ENCODE results near the gene ZNF175. TPM values are rescaled to one million over a fixed set of nuclear protein-coding genes. Genes with fewer than 3 reads are reported as not detected.

Gene ZNF175
- total RNA-seq, 2 donors from 2014 or later: 3.0 to 4.6 TPM

DNA sequence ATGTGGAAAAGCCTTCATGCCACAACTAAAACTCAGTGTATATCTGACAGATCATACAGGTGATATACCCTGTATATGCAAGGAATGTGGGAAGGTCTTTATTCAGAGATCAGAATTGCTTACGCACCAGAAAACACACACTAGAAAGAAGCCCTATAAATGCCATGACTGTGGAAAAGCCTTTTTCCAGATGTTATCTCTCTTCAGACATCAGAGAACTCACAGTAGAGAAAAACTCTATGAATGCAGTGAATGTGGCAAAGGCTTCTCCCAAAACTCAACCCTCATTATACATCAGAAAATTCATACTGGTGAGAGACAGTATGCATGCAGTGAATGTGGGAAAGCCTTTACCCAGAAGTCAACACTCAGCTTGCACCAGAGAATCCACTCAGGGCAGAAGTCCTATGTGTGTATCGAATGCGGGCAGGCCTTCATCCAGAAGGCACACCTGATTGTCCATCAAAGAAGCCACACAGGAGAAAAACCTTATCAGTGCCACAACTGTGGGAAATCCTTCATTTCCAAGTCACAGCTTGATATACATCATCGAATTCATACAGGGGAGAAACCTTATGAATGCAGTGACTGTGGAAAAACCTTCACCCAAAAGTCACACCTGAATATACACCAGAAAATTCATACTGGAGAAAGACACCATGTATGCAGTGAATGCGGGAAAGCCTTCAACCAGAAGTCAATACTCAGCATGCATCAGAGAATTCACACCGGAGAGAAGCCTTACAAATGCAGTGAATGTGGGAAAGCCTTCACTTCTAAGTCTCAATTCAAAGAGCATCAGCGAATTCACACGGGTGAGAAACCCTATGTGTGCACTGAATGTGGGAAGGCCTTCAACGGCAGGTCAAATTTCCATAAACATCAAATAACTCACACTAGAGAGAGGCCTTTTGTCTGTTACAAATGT lies 16.4 kb downstream of the ZNF175 start:
- H3K27ac ChIP-seq: no peak overlapping the region
- H3K36me3 ChIP-seq: peaks cover 40% of the 10 kb centered on the region

DNA sequence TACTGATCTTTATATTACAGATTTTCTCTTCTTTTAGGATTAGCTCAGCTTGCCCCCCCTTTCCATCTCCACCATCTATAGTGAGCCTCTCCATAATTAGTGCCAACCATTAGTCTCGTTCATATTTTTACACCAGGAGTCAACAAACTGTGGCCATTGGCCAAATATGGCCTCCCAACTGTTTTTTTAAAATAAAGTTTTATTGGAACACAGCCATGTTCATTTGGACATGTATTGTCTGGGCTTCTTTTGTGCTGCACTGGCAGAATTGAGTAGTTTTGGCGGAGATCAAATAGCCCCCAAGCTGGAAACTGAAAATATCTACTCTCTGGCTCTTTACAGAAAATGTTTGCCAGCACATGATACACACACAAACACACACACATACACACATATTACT lies 18.4 kb downstream of the ZNF175 start:
- H3K4me1 ChIP-seq: peaks cover 0 to 9% of the 10 kb centered on the region in 2 donors
- no peak overlapping the region for H3K4me3 ChIP-seq
- TF ChIP-seq, protein P1, sequence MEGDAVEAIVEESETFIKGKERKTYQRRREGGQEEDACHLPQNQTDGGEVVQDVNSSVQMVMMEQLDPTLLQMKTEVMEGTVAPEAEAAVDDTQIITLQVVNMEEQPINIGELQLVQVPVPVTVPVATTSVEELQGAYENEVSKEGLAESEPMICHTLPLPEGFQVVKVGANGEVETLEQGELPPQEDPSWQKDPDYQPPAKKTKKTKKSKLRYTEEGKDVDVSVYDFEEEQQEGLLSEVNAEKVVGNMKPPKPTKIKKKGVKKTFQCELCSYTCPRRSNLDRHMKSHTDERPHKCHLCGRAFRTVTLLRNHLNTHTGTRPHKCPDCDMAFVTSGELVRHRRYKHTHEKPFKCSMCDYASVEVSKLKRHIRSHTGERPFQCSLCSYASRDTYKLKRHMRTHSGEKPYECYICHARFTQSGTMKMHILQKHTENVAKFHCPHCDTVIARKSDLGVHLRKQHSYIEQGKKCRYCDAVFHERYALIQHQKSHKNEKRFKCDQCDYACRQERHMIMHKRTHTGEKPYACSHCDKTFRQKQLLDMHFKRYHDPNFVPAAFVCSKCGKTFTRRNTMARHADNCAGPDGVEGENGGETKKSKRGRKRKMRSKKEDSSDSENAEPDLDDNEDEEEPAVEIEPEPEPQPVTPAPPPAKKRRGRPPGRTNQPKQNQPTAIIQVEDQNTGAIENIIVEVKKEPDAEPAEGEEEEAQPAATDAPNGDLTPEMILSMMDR (IDR thresholded peaks at IDR 0.05): no peak
- no peak overlapping the region for H3K27ac ChIP-seq
- H3K36me3 ChIP-seq: peaks cover 23% of the 10 kb centered on the region
- DNase-seq (ENCODE audit: low spot score): no peak
- H3K27me3 ChIP-seq: no peaks in the 10 kb centered on the region
- H3K9me3 ChIP-seq: peaks cover 0 to 20% of the 10 kb centered on the region in 2 donors

More for the DNA sequence above, 16.4 kb downstream of the ZNF175 start:
- Histone ChIP-seq H3K27me3 (no peaks in the 10 kb centered on the region), H3K4me3 (no peak overlapping the region), H3K9me3 (peaks cover 0 to 20% of the 10 kb centered on the region in 2 donors), H3K4me1 (no peaks in the 10 kb centered on the region)
- no peak for DNase-seq (ENCODE audit: low spot score)
- TF ChIP-seq, protein P1 (IDR thresholded peaks at IDR 0.05): no peak

DNA sequence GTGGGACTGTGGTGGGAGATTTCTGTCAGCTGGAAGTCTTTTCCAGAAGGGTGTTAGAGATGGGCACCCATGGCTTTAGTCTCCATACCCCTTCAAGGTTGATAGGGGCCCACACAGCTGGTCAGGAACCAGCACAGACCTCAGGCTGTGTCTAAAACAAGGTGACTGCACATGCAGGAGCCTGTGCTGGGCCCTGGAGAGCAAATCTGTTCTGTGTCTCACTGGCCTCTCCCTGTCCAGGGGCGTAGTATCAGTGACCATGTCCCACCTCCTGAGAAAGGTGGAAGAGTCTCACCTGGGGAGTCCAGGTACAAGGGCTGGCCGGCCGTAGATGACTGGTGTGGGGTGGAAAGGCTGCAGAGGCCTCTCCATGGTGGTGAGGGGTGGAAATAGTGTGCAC lies 19.4 kb downstream of the ZNF175 start:
- Histone ChIP-seq H3K36me3 (peaks cover 23% of the 10 kb centered on the region), H3K4me3 (no peak overlapping the region), H3K27ac (no peak overlapping the region), H3K4me1 (peaks cover 0 to 17% of the 10 kb centered on the region in 2 donors), H3K27me3 (no peaks in the 10 kb centered on the region), H3K9me3 (peaks cover 0 to 20% of the 10 kb centered on the region in 2 donors)
- no peak for DNase-seq (ENCODE audit: low spot score)
- TF ChIP-seq, protein P1 (IDR thresholded peaks at IDR 0.05): no peak

DNA sequence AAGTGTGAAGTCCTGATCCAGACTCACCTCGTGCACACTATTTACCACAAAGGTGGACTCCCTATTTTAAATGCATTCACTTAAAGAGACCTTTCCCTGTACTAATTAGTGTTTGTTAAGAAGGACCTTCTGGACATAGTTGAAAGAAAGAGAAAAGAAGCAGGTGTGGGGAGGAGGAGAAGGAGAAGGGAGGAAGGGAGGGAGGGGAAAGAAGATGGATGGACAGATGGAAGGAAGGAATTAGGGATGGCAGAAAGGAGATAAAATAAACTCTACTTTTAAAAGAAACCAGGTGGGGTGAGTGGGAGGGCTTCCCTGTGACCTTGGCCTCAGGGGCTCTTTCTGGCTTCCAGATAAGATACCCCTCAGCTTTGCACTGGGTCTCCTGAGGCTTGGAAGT lies 21.4 kb downstream of the ZNF175 start:
- TF ChIP-seq, protein P1 (IDR thresholded peaks at IDR 0.05): no peak
- H3K9me3 ChIP-seq: peaks cover 0 to 10% of the 10 kb centered on the region in 2 donors
- no peak overlapping the region for H3K27ac ChIP-seq
- DNase-seq (ENCODE audit: low spot score): no peak
- peaks cover 0 to 17% of the 10 kb centered on the region in 2 donors for H3K4me1 ChIP-seq
- no peak overlapping the region for H3K4me3 ChIP-seq
- H3K27me3 ChIP-seq: no peaks in the 10 kb centered on the region
- H3K36me3 ChIP-seq: peaks cover 3% of the 10 kb centered on the region

DNA sequence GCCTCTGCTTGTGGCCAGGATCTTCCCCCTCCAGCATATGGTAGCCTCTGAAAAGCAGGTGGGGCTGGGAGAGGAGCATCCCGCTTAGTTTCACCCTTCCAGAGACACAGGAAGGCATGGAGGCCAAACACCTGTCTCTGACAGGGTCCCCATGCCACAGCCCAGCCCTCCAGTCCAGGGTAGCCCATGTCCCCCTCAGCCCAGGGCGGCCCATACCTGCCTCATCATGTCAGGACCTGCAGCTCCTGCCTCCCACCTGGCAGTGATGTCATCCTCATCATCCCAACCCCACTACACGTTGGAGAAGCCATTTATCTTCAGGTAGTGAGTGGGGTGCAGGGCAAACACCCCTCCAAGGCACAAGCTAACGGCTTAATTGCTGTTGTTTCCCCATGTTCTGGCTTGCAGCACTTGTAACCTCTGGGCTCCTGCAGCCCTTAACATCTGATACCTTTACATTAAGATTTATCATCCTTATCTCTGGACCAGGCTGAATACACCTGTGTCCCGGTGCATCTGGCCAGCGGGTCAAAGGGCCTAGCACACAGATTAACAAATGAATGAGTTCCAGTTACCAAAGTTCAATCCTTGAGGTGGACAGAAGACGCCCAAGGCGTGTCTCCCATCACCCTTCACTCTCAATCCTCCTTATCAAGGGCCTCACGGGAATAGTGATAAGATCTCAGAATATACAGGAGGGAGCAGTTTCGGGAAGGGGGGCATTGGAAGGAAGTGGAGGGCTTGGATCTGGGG lies 22.2 kb downstream of the ZNF175 start:
- Histone ChIP-seq H3K4me1 (peaks cover 0 to 17% of the 10 kb centered on the region in 2 donors), H3K27me3 (no peaks in the 10 kb centered on the region), H3K9me3 (peaks cover 0 to 2% of the 10 kb centered on the region in 2 donors), H3K27ac (peak overlapping the region in 1 of 2 donors; percentile 39), H3K36me3 (no peaks in the 10 kb centered on the region), H3K4me3 (peak overlapping the region; percentile 58 to 70)
- DNase-seq (ENCODE audit: low spot score): no peak
- TF ChIP-seq, protein P1 (IDR thresholded peaks at IDR 0.05): no peak

Data from right atrium auricular region (tissue), 2 donors.